ENCODE measurements around the gene RBX1. TPM values are rescaled to one million over a fixed set of nuclear protein-coding genes. Genes with fewer than 3 reads are reported as not detected.

The RBX1 gene
- total and polyA plus RNA-seq, 2 experiments from 2014 or later, result 31.7 to 340 TPM

GRCh38 chr22:40953471-40953870 lies 2.3 kb downstream of the RBX1 start:
- Histone ChIP-seq H3K27ac (ENCODE audit: low read depth) (no peak overlapping the region), H2AFZ (no peak overlapping the region), H3K4me2 (no peak overlapping the region), H3K36me3 (ENCODE audit: insufficient read depth) (peaks cover 32% of the 10 kb centered on the region), H3F3A (replicated peaks; ENCODE audit: low read depth) (peaks cover 6% of the 10 kb centered on the region; the same call in 1 of the 2 replicates), H3K9me2 (ENCODE audit: insufficient read depth) (no peaks in the 10 kb centered on the region), H4K20me1 (replicated peaks; ENCODE audit: insufficient read depth) (peaks cover 24% of the 10 kb centered on the region), H3K4me1 (ENCODE audit: insufficient read depth) (0 out of 2 replicates have a peak, but pooled peaks cover 6% of the 10 kb centered on the region), H3K79me2 (replicated peaks; ENCODE audit: insufficient read depth) (peaks cover 68% of the 10 kb centered on the region), H3K27me3 (ENCODE audit: insufficient read depth) (no peaks in the 10 kb centered on the region), H3K4me3 (no peak overlapping the region)
- peaks cover 10% of the 10 kb centered on the region for H3K27me3 Mint-ChIP-seq (ENCODE audit: insufficient read depth, low read depth, poor library complexity)
- H3K27ac Mint-ChIP-seq, result peak overlapping the region; percentile 50
- H3K9me3 Mint-ChIP-seq, result no peaks in the 10 kb centered on the region
- ATAC-seq (no peak), DNase-seq (ENCODE audit: low spot score) (no peak)
- H3K36me3 Mint-ChIP-seq (ENCODE audit: low read depth), result peaks cover 41% of the 10 kb centered on the region
- TF ChIP-seq ZNF114 (CRISPR knock-in tag; IDR thresholded peaks at IDR 0.05), result no peak
- no peak for TF ChIP-seq POLR2AphosphoS5 (IDR thresholded peaks at IDR 0.05; ENCODE audit: low read depth)
- TF ChIP-seq CTCF (conservative IDR thresholded peaks at IDR 0.05; ENCODE audit: low read depth in 2 of 2), result no peak
- TF ChIP-seq ZNF462 (CRISPR knock-in tag; IDR thresholded peaks at IDR 0.05), result no peak
- TF ChIP-seq ZNF331 (CRISPR knock-in tag; IDR thresholded peaks at IDR 0.05; ENCODE audit: low read depth), result no peak
- no peak for TF ChIP-seq ETS1 (IDR thresholded peaks at IDR 0.05)
- peaks cover 9% of the 10 kb centered on the region; the same call in 2 of the 3 replicates for H3K4me1 Mint-ChIP-seq
- H3K4me3 Mint-ChIP-seq, result peak overlapping the region; percentile 96; the same call in 2 of the 3 replicates
